ENCODE results near the gene GRID2.
"Not testable (repeated sequence)": the region's sequence is repeated elsewhere in the genome, so short reads cannot be mapped to it uniquely, and the experiment has no call there.

GRID2 gene

DNA sequence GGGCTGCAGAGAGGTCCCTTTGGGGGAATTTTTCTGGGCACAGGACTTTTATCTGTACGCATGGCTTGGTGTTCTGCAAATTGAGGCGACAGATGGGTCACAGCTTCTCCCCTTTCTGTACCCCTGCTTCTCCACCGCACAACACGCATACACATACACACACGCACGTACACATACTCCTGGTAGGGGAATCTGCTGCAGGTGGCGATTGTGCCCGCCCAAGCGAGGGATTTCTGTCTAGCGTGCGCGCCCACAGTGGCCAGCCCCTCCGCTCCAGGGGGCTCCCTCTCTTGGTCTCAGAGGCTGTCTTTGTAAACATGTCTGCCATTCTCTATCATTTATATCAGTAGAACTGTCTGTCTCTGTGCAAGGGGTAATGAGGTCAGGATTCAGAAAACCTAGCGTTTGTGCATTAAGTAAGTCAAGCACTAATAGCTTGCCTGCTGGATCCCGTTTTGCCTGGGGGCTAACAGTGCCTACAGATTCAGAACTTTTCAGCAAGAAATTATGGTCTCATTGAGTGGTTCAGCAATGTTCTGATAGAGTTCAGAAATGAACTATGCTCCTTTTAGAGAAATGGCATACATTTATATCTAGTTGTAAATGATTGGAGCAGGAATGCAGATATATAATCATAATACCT, 2.2 kb downstream of the GRID2 start:
- no peak for DNase-seq

DNA sequence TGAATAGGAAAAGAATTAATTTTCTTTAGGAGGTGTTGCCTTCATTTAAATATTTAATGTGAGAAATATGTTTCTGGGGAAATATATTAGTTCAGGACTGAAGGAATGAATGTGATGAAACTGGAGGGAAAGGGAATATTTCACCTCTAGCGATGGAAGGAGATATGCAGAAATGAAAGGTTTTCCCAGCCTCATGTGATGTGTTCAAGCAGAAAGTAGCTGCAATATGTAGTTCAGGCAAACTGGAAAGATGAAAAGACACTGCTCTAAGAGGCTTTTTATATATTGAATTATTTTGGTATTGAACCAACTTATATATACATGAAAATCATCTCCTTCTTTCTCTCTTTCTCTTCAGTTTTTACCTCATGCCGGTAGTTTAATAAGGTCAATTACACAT, 3.4 kb downstream of the GRID2 start:
- DNase-seq = no peak

DNA sequence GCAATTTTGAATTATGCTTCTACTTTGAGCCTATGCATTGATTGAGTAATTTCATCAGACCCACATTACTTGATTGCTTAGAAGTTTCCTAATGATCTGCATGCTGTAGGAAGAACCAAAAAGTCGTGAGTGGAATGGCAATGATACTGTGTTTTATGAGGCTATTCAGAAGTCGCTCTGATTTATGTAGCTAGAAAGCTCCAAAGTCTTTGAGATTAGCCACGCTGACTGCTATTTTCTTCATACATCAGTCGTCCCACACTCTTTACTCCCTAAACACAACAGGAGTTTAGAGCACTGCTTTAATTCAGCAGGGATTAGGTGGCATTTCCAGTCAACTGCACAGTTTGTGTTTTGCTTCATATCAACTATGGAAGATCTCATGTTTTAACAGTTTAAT, 4.1 kb downstream of the GRID2 start:
- DNase-seq = no peak

DNA sequence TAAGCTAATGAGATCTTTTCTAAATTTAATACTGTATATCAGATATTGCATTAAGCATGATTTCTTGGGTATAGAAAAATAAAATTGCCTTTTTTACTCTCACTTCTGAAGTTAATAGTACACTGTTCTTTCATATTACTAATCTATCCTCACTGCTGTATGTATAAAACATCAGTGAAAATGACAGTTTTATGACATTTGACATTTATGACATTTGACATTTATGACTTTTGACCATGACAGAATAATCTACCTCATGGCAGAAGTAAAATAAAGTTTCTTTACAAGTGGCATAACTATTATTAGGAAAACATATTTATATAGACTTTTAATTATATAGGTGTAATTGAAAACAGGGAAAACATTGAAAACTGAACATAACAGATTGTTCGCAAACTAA, 13.3 kb downstream of the GRID2 start:
- no peak for DNase-seq

DNA sequence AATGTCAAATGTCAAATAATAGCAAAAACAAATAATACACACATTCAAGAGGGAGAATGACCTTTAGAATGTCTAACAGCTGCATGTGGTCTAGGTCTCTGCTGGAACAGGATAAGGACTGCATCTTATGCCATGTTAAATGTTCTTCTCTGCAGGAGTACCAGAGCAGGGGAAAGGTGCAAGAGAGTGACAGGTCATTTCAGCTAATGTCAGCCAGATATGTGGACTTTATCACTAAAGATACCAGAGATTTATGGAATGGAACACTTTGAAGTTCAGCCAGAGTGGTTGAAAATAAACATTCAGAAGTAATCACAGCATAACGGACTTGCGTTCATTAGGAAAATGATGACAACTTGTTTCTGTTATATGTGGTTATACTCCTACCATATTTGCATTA, 24.3 kb downstream of the GRID2 start:
- no peak for DNase-seq

DNA sequence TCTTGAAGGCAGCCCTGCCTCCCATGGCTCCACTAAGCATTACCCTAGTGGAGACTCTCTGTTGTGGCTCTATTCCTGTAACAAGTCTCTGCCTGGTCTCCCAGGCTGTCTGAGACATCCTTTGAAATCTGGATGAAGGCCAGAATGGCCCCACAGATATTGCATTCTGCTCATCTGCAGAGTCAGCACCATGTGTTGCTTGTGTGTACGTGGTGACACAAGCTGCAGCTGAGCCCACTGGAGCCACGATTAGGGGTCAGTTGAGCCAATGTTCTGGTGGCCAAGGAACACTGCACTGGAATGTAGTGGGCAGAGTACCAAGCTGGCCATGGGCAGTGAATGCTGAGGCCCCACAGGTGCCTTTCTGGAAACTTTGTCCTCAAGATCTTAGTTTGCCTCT, 29.2 kb downstream of the GRID2 start:
- no peak for DNase-seq

DNA sequence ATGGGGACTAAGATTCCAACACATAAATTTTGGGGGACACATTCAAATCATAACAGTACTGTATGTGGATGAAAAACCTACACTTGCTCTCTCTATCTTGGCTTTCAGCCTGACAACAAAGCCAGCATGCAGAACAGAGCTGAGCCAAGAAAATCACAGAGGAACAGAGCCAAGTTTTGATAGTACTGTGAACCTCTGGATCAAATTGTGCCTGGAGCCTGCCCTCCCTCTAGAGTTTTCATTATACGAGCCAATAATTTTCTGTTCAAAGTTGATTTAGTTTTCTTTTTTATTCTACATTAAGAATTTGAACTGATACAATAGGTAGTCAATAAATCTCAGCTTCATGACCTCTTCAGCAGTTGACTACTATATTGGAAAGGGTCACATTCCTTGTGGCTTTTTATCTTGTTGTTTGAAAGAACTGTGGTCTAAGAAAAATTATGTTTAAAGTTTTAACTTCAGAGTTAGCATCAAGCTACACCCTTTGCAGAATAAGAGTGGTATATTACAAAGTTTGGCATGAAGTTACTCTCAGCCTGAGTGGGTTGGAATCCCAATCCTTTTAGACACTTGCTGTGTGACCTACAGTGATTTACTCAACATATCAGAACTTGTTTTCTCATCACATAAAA, 31.1 kb downstream of the GRID2 start:
- no peak for DNase-seq

DNA sequence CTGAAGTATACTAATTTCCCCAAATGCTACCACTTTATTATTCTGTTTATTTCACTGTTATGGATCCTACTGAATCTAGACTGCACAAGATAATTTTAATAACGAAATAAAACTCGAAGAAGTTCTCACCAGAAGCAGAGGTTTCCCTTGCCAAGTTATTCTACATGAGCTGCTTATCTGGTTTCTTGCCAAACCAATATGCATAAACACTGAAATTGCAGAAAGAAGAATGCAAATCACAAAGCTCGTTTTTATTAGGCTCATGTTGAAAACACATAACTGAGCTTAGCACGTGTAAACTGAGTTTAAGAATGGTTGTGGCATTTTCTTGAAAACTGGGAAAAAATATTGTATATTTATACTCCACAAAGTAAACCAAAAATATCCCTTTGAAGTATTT, 35.9 kb downstream of the GRID2 start:
- no peak for DNase-seq

DNA sequence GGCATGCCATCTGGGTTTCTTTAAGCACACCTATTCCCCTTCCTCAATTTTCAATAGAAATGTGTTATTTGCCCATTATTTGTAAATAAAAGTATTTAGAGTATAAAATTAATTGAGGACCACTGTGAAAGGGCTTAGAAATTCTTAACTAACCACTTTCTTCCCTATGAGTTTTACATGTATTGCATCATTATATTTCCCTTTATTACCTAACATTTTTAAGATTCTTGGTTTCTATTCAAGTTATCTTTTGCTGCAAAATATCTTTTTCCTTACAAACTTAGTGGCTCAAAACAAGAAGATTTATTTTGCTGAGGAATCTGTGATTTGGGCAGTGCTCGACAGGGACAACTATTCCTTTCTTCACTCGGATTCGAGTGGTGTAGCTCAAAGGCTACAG, 40.5 kb downstream of the GRID2 start:
- DNase-seq = no peak

DNA sequence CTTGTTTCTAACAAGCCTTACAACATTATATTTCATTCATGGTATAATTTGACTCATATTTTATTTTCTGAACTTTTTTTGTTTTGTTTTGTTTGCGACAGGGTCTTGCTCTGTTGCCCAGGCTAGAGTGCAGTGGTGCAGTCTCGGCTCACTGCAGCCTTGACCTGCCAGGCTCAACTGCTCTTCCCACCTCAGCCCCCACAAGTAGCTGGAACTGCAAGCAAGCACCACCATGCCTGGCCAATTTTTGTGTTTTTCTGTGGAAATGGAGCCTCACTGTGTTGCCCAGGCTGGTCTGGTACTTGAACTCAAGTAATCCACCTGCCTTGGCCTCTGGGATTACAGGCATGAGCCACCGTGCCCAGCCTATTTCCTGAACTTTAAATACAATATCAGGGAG, 42.5 kb downstream of the GRID2 start:
- DNase-seq = no peak

DNA sequence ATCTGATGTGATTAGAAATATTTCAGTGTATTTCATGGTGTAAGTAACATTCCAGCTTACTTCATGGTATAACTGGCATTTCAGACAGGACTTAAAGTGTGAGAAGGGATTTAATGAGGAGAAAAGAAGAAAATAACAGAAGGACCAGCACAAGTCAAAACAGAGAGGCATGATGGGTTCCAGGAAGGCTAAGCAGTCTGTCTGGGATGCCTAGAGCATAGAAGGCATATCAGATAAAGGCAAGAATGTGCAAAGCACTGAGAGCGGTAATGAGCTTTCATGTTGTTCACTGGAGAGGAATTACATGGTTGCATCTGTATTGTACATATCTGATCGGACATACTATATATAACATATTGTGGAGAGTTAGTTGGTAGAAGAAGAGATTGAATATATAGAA, 54.2 kb downstream of the GRID2 start:
- DNase-seq = no peak

DNA sequence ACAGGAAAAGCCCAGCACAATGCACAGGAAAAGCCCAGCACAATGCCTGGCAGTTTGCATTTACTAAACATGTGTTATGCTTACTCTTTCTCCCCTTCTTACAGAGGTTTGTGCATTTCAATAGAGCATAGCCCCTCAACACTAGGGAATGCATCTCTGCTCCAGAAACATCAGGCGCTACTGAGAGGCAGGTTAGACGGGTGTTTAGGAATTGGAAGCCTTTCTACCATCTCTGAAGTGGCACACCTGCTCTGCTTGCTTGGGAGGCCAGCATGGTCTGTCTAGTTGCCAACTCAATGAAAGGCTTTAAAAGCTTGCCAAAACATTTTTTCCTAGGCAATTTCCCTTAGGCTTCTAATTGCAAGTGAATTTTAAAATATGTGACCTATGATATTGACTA, 55.7 kb downstream of the GRID2 start:
- DNase-seq = no peak

DNA sequence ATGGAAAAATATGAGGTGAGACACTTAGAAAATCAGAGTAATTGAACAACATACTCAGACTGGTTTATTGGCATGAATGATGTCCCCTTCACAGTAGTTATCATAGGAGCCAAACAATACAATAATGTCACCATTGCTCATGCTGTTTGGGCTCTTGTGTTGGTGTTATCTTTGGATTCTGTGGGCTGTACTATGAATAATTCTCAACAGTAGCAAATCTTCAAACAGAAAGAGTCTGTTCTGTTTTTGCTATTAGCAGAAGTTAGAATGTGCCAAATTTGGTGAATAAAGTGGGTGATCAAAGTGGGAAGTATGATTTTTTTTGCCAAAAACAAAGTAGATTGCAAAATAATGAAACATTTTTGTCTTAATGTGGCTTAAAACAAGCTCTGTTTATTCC, 58.3 kb downstream of the GRID2 start:
- no peak for DNase-seq

DNA sequence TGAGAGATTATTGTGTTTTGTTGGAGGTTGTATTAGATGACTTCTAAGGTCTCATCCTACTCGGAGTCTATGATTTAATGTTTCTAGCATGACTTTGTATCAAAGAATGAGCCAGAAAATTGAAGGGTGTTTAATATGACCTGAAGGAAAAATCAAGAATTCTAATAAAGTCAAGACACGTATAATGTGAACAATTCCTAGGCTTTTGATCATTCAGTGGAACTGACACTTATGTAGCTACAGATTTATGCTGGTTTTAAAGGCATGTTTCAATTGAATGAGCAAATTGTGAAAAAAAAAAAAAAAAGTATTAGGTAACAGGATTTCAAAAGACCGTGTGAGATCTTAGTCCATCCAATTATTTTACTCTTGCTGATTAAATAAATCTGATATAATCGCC, 64.9 kb downstream of the GRID2 start:
- DNase-seq = no peak

DNA sequence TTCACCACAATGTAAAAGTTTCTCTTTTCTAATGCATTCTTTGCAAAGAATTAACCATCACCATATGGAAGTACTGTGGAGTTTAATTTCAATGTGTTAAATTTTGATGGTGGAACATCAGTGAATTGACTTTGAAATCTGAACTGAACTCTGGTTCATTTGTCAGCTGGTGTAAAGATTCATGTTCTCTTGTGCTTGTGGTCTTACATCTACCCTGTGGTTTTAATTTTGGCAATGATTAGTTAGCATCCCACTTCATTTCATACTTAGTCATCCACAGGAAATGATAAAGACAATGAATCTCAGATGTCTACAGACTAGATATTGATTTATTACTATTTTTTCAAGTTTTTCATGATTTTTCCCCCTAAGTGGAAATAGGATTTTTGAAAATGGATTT, 77.8 kb downstream of the GRID2 start:
- DNase-seq = no peak

DNA sequence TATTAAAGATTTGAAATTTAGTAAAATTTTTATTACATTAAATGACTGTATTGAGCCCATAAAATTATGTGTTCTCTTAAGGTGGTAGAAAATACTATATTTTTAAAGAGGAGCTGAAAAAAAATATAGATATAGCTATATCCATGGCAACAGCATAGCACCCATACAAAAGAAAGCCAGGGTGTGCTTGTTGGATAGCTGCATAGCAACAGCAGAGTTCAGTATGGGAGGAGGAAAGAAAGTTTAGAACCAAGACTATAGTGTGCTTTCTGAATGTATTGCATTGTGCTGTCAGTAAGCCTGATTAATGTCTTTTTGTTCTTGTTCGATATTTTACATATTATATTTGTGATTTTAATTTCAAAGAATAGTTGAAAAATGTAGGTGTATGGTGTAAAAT, 78.4 kb downstream of the GRID2 start:
- DNase-seq = no peak

DNA sequence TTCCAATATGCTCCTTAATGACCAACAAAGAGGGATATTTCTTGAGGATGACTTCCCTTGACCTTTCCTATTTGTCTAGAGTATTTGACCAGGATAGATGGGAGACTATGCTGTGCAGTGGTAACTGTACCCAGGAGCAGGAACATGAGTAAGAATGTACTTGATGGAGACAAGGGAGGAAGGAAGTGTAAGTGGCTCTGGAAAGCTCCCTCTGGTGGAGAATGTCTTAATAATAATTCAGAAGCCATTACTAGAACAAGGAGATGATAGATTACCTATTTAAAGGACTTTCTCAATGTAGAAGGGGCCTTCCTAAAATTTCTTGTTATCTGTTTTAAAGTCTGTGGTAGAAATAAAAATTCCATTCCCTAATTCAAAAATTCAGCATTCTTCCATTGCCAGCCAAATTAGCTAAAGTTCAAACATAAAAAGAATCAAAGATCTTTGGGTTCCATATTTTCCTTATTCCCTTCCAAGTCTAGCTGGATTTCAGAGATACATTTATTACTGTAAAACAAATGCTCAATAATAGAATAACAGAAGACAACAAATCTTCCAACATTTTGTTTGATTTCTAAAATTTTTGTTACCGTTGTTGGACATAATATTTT, 83.8 kb downstream of the GRID2 start:
- peak; percentile 30 for DNase-seq

DNA sequence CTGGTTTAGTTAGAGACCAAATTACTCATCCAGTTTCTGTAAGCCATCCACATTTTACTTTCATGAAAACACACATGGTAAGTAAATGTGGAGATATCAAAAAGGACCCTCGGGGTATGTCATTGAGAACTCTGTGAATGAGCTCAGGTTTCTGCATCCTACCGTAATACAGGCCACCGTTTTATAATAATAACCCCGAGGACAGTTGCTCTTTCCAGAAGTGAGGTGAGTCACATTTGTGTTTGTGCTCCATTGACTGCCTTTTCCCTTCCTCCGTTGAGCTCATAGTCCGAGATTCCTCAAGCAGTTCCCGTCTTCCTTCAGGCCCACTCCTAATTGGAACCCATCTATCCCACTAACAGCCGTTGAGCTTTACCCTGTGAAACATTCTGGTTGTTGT, 95.3 kb downstream of the GRID2 start:
- no peak for DNase-seq

DNA sequence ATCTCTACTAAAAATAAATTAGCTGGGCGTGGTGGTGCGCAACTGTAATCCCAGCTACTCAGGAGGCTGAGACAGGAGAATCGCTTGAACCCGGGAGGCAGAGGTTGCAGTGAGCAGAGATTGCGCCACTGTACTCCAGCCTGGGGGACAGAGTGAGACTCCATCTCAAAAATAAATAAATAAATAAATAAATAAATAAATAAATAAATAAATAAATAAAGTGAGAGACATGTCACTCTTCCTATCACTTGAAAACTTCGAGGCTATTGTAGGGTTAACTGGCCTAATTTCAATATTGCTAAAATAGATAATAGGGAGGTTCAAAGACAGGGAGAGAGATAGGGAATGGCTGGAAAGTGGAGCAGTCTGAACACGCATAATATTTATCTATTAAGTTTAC, 99.8 kb downstream of the GRID2 start:
- DNase-seq = not testable (repeated sequence)

DNA sequence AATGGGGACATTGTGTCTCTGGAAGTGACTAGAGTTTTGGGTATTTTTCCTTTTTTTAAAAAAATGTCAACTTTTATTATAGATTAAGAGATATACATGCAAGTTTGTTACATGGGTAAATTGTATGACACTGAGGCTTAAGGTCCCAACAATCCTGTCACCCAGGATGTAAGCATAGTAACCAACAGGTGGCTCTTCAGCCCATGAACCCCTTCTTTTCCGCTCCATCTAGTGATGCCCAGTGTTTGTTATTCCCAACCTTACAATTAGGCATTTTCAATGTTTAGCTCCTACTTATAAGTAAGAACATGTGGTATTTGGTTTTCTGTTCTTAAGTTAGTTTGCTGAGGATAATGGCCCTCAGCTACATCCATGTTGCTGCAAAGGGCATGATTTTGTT, 102.7 kb downstream of the GRID2 start:
- no peak for DNase-seq

DNA sequence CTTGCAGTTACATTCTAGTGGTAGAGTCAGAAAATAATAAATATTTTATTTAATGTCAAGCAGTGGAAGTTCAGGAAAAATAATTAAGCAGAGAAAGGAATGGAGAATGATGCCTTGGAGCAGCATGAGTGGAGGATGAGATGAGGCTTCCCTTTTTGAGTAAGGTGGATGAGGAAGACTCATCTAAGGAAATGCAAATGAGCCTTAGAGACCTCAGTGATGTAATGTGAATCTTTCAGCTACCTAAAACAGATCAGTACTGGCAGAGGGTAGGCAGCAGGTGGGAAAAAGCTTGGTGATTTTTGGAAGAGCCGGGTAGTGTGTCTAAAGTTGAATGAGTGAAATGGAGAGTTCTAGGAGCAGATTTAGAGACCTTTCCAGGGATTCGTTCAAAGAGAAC, 118.2 kb downstream of the GRID2 start:
- DNase-seq = no peak

DNA sequence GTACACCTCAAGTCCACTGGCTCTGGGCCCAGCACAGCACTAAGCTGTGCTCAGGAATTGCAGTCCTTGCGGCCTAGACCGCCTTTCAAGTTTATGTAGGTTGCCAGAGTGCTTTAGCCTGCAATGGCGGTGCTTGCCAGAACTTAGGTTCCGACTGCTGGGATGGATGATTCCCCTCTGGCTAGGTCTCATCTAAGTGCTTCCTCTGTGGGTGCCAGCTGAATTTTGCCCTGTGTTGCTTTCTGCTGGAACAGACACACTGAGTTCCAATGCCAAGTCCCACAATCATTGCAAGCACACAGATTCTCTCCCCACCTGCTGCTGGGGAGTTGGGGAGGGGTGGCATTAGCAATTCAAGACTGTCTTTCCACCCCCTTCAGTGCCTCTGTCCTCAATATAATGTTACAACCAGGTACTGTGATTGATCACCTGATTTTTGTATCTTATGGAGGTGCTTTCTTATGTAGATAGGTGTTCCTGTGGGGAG, 129.5 kb downstream of the GRID2 start:
- no peak for DNase-seq

DNA sequence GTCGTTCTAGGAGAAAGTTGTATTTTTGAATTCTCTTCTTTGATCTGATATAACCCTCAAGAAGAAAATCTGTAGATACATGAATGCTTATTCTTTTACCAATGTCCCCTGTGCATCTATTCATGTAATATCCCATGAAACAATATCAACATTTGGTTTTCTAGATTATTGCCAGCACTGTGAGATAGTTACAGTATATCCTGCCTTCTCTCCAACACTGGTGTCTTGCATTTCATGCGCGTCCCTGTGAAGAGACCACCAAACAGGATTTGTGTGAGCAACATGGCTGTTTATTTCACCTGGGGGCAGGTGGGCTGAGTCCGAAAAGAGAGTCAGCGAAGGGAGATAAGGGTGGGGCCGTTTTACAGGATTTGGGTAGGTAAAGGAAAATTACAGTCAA, 135.0 kb downstream of the GRID2 start:
- not testable (repeated sequence) for DNase-seq

DNA sequence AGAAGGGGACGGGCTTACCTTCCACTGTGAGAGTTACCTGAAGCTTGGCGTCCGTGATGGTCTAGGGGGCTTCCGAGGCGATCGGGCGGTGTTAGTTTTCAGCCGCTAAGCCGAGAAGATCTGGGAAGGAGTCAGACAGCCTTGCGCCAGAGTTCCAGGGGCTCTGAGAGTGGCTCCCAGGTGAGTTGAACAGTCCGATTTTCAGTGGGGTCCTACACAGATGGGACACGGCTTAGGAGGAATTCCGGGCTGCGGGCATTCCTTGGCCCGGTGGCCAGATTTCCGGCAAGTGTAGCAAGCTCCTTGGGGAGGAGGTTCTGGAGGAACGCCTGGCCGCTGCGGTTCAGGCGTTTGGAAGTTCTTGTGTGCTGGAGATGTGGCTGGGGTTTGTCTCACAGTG, 138.4 kb downstream of the GRID2 start:
- not testable (repeated sequence) for DNase-seq
